Measurements from ENCODE around the gene FAM181A. TPM values are rescaled to one million over a fixed set of nuclear protein-coding genes. Genes with fewer than 3 reads are reported as not detected.

Gene FAM181A
- polyA plus RNA-seq, 1 donor (not counting 4 experiments of a cell fraction or from before 2014, with no cell fraction given) = 0.04 TPM

DNA sequence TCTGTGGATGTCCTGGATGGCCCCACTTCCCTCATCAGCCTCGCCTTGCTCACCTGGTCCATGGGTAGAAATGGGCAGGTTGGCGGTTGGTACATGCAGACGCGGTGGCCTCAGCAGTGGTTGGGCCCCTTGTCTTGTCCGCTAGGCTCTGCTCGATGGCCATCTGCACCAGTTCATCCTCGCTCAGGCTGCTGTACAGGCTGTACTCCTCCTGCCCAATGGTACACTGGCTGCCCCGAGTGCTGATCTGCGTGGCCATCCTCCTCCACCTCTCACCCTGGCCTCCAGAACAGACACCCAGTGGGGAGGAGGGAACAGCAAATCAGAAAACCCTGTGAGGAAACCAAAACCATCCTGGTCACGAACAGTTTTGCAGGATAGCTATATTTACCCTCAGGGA, 37.1 kb downstream of the FAM181A start:
- Histone ChIP-seq H3K9me3 (ENCODE audit: control insufficient read depth, low read depth, low read length) (no peaks in the 10 kb centered on the region), H3K27me3 (ENCODE audit: control insufficient read depth, extremely low read depth, insufficient read depth, low read length) (no peaks in the 10 kb centered on the region), H3K9me1 (ENCODE audit: control insufficient read depth, extremely low read depth, insufficient read depth, low read length) (no peaks in the 10 kb centered on the region), H3K4me3 (ENCODE audit: control insufficient read depth in 2 of 3, extremely low read depth in 1 of 3, insufficient read depth in 2 of 3, low read depth in 1 of 3, low read length in 3 of 3) (no peak overlapping the region), H3K4me2 (ENCODE audit: control insufficient read depth, extremely low read depth, insufficient read depth, low read depth, low read length) (no peak overlapping the region), H2AFZ (ENCODE audit: control insufficient read depth, low read length) (no peak overlapping the region), H3K4me1 (ENCODE audit: control insufficient read depth, extremely low read depth, insufficient read depth, low read length) (peaks cover 20% of the 10 kb centered on the region), H4K20me1 (ENCODE audit: control insufficient read depth, extremely low read depth, insufficient read depth, low read length) (no peaks in the 10 kb centered on the region), H3K36me3 (ENCODE audit: control insufficient read depth in 2 of 2, extremely low read depth in 1 of 2, insufficient read depth in 2 of 2, low read length in 2 of 2) (no peaks in the 10 kb centered on the region), H3K9ac (ENCODE audit: control insufficient read depth, extremely low read depth, insufficient read depth, low read length) (no peak overlapping the region), H3K27ac (ENCODE audit: control insufficient read depth, insufficient read depth, low read length) (no peak overlapping the region), H3K79me2 (ENCODE audit: control insufficient read depth, insufficient read depth, low read length) (no peaks in the 10 kb centered on the region)
- no peak for FAIRE-seq
- no peak for DNase-seq (ENCODE audit: low read depth, low spot score)
- dilution Hi-C loops (cut with MboI; ENCODE audit: extremely low pct_ligation_motif_present, low sequenced_read_pairs) = no loop called here
- TF ChIP-seq, protein P1, sequence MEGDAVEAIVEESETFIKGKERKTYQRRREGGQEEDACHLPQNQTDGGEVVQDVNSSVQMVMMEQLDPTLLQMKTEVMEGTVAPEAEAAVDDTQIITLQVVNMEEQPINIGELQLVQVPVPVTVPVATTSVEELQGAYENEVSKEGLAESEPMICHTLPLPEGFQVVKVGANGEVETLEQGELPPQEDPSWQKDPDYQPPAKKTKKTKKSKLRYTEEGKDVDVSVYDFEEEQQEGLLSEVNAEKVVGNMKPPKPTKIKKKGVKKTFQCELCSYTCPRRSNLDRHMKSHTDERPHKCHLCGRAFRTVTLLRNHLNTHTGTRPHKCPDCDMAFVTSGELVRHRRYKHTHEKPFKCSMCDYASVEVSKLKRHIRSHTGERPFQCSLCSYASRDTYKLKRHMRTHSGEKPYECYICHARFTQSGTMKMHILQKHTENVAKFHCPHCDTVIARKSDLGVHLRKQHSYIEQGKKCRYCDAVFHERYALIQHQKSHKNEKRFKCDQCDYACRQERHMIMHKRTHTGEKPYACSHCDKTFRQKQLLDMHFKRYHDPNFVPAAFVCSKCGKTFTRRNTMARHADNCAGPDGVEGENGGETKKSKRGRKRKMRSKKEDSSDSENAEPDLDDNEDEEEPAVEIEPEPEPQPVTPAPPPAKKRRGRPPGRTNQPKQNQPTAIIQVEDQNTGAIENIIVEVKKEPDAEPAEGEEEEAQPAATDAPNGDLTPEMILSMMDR (optimal IDR thresholded peaks at IDR 0.05 in 1 of 3, IDR thresholded peaks at IDR 0.05 in 1 of 3, conservative IDR thresholded peaks at IDR 0.05 in 1 of 3; ENCODE audit: extremely low read depth in 1 of 3, insufficient read depth in 2 of 3, low read length in 3 of 3) = no peak
- no peak for TF ChIP-seq EZH2 (IDR thresholded peaks at IDR 0.05; ENCODE audit: low read length)

DNA sequence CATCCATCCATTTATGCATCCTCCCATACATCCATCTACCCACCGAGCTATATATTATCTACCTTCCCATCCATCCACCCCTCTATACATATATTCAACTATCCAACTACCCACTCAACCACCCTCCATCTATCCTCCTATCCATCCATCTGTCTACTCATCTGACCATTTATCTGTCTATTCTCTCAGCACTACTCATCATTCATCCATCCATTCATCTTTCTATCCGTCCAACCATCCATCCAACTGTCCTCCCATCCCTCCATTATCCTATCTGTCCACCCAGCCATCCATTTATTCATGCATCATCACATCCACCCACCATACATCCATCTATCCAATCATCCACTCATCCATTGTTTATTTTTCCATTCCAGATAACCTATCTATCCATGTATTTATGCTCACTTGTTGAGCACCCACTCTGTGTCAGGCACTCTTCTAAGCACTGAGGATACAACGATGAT, 37.7 kb downstream of the FAM181A start:
- FAIRE-seq = no peak
- dilution Hi-C loops (cut with MboI; ENCODE audit: extremely low pct_ligation_motif_present, low sequenced_read_pairs) = no loop called here
- H3K9ac ChIP-seq (ENCODE audit: control insufficient read depth, extremely low read depth, insufficient read depth, low read length) = no peak overlapping the region
- no peaks in the 10 kb centered on the region for H3K9me1 ChIP-seq (ENCODE audit: control insufficient read depth, extremely low read depth, insufficient read depth, low read length)
- peaks cover 16% of the 10 kb centered on the region for H3K4me1 ChIP-seq (ENCODE audit: control insufficient read depth, extremely low read depth, insufficient read depth, low read length)
- H3K79me2 ChIP-seq (ENCODE audit: control insufficient read depth, insufficient read depth, low read length) = no peaks in the 10 kb centered on the region
- H3K27me3 ChIP-seq (ENCODE audit: control insufficient read depth, extremely low read depth, insufficient read depth, low read length) = no peaks in the 10 kb centered on the region
- no peaks in the 10 kb centered on the region for H3K36me3 ChIP-seq (ENCODE audit: control insufficient read depth in 2 of 2, extremely low read depth in 1 of 2, insufficient read depth in 2 of 2, low read length in 2 of 2)
- no peak overlapping the region for H3K4me3 ChIP-seq (ENCODE audit: control insufficient read depth in 2 of 3, extremely low read depth in 1 of 3, insufficient read depth in 2 of 3, low read depth in 1 of 3, low read length in 3 of 3)
- no peak for TF ChIP-seq EZH2 (IDR thresholded peaks at IDR 0.05; ENCODE audit: low read length)
- TF ChIP-seq, protein P1 (optimal IDR thresholded peaks at IDR 0.05 in 1 of 3, IDR thresholded peaks at IDR 0.05 in 1 of 3, conservative IDR thresholded peaks at IDR 0.05 in 1 of 3; ENCODE audit: extremely low read depth in 1 of 3, insufficient read depth in 2 of 3, low read length in 3 of 3) = no peak
- no peaks in the 10 kb centered on the region for H4K20me1 ChIP-seq (ENCODE audit: control insufficient read depth, extremely low read depth, insufficient read depth, low read length)
- DNase-seq (ENCODE audit: low read depth, low spot score) = no peak
- H3K9me3 ChIP-seq (ENCODE audit: control insufficient read depth, low read depth, low read length) = no peaks in the 10 kb centered on the region
- no peak overlapping the region for H3K27ac ChIP-seq (ENCODE audit: control insufficient read depth, insufficient read depth, low read length)
- H3K4me2 ChIP-seq (ENCODE audit: control insufficient read depth, extremely low read depth, insufficient read depth, low read depth, low read length) = no peak overlapping the region
- H2AFZ ChIP-seq (ENCODE audit: control insufficient read depth, low read length) = no peak overlapping the region

Data from keratinocyte (primary cell).